WERI-Rb-1 (cell line): ENCODE data around the gene NEK6.

Source experiments
- DNase-seq: peaks from one replicate; pipeline ENCODE4 v3.0.0-alpha.2; 2020
- H3K27ac ChIP-seq: fragments of 250-450 bp; sonication (Bioruptor Pico); 2 replicates; pipeline ENCODE4 v1.5.1; 2020; ENCODE audit warnings: mild to moderate bottlenecking, moderate library complexity
- H3K27me3 ChIP-seq: fragments of 250-450 bp; sonication (Bioruptor Pico); 2 replicates; pipeline ENCODE4 v1.5.1; 2021; ENCODE audit warnings: mild to moderate bottlenecking, low read depth, moderate library complexity; ENCODE audit not compliant: insufficient read depth, severe bottlenecking
- H3K36me3 ChIP-seq: fragments of 250-450 bp; sonication (Bioruptor Pico); 2 replicates; pipeline ENCODE4 v1.5.1; 2020; ENCODE audit warnings: mild to moderate bottlenecking, moderate library complexity
- H3K4me3 ChIP-seq: 2 replicates; pipeline ENCODE4 v1.5.1; 2011; ENCODE audit warnings: low read depth, mild to moderate bottlenecking, control low read depth, low read length
- H3K9me3 ChIP-seq: fragments of 250-450 bp; sonication (Bioruptor Pico); 2 replicates; pipeline ENCODE4 v1.5.1; 2021; ENCODE audit warnings: mild to moderate bottlenecking, moderate library complexity; ENCODE audit not compliant: severe bottlenecking
- CTCF ChIP-seq: IDR thresholded peaks from 2 replicates; pipeline ENCODE4 v1.5.1; 2011; ENCODE audit warnings: low read depth, mild to moderate bottlenecking, control low read depth, inconsistent platforms, low read length

Gene NEK6

GRCh38 chr9:124349675-124350493, 92.1 kb downstream of the NEK6 start:
- Histone ChIP-seq H3K27ac (no peak overlapping the region), H3K4me3 (no peak overlapping the region), H3K36me3 (peaks cover 72% of the 10 kb centered on the region), H3K27me3 (no peaks in the 10 kb centered on the region), H3K9me3 (no peaks in the 10 kb centered on the region)
- no peak for TF ChIP-seq CTCF
- no peak for DNase-seq

GRCh38 chr9:124350494-124351263, 92.9 kb downstream of the NEK6 start:
- TF ChIP-seq CTCF = no peak
- H3K27me3 ChIP-seq = no peaks in the 10 kb centered on the region
- H3K27ac ChIP-seq = no peak overlapping the region
- no peak overlapping the region for H3K4me3 ChIP-seq
- DNase-seq = no peak
- peaks cover 80% of the 10 kb centered on the region for H3K36me3 ChIP-seq
- H3K9me3 ChIP-seq = no peaks in the 10 kb centered on the region

GRCh38 chr9:124351672-124352468, 94.1 kb downstream of the NEK6 start:
- no peak overlapping the region for H3K27ac ChIP-seq
- no peaks in the 10 kb centered on the region for H3K27me3 ChIP-seq
- H3K36me3 ChIP-seq = peaks cover 88% of the 10 kb centered on the region
- no peak for TF ChIP-seq CTCF
- no peak overlapping the region for H3K4me3 ChIP-seq
- DNase-seq = no peak
- H3K9me3 ChIP-seq = no peaks in the 10 kb centered on the region

GRCh38 chr9:124352616-124353015, 94.9 kb downstream of the NEK6 start:
- TF ChIP-seq CTCF = no peak
- no peak overlapping the region for H3K4me3 ChIP-seq
- no peak overlapping the region; the same call in 1 of the 2 replicates for H3K27ac ChIP-seq
- DNase-seq = no peak
- no peaks in the 10 kb centered on the region for H3K27me3 ChIP-seq
- H3K9me3 ChIP-seq = no peaks in the 10 kb centered on the region
- peaks cover 87% of the 10 kb centered on the region for H3K36me3 ChIP-seq

GRCh38 chr9:124353166-124353768, 95.5 kb downstream of the NEK6 start:
- H3K4me3 ChIP-seq = no peak overlapping the region
- no peak overlapping the region for H3K27ac ChIP-seq
- H3K9me3 ChIP-seq = no peaks in the 10 kb centered on the region
- DNase-seq = no peak
- no peaks in the 10 kb centered on the region for H3K27me3 ChIP-seq
- H3K36me3 ChIP-seq = peaks cover 81% of the 10 kb centered on the region
- TF ChIP-seq CTCF = no peak
